Ascending aorta (tissue), 2 donors: Measurements from ENCODE around the gene GSS. TPM values are rescaled to one million over a fixed set of nuclear protein-coding genes. Genes with fewer than 3 reads are reported as not detected.
"Not testable (repeated sequence)": the region's sequence is repeated elsewhere in the genome, so short reads cannot be mapped to it uniquely, and the experiment has no call there.

Source experiments
- DNase-seq, 2 donors: peaks; one replicate each; pipeline ENCODE4 v3.0.0-alpha.2; 2019; ENCODE audit warnings: low spot score in 2 of 2
- H3K27ac ChIP-seq, 2 donors: fragments of 200-600 bp; sonication (generic); one replicate each; pipeline ENCODE4 v1.5.1; 2016 to 2017; ENCODE audit warnings: mild to moderate bottlenecking in 1 of 2
- H3K27me3 ChIP-seq: fragments of 200-600 bp; sonication (generic); one replicate; pipeline ENCODE4 v1.5.1; 2017
- H3K36me3 ChIP-seq, 2 donors: fragments of 200-600 bp; sonication (generic); one replicate each; pipeline ENCODE4 v1.5.1; 2016
- H3K4me1 ChIP-seq, 2 donors: fragments of 200-600 bp; sonication (generic); one replicate each; pipeline ENCODE4 v1.5.1; 2016 to 2017; ENCODE audit warnings: mild to moderate bottlenecking in 1 of 2
- H3K4me3 ChIP-seq, 2 donors: fragments of 200-600 bp; sonication (generic); one replicate each; pipeline ENCODE4 v1.5.1; 2016 to 2017; ENCODE audit warnings: mild to moderate bottlenecking in 1 of 2
- H3K9me3 ChIP-seq, 2 donors: fragments of 200-600 bp; sonication (generic); one replicate each; pipeline ENCODE4 v1.5.1; 2016
- intact Hi-C: fragments of 100-400 bp; cut with DNase I; formaldehyde crosslinking; loops from one replicate; pipeline ENCODE4 v1.15.1; 2023
- total RNA-seq: library from RNA; depleted of rRNA; stranded (reverse); fragments of >200 nt; gene quantifications from one replicate; pipeline ENCODE4 v1.1.0, GENCODE V29; 2016
- TF ChIP-seq, protein P1 (sequence below), 3 experiments: fragments of 200-600 bp in 2 of 3; fragments of 450-650 bp in 1 of 3; sonication (generic) in 2 of 3; IDR thresholded peaks; one replicate each; pipeline ENCODE4 v1.5.1; 2016 to 2019; ENCODE audit warnings: antibody characterized with exemption in 3 of 3, mild to moderate bottlenecking in 1 of 3, moderate library complexity in 1 of 3

GSS gene
- total RNA-seq, 1 donor from 2014 or later: 40.7 TPM

DNA sequence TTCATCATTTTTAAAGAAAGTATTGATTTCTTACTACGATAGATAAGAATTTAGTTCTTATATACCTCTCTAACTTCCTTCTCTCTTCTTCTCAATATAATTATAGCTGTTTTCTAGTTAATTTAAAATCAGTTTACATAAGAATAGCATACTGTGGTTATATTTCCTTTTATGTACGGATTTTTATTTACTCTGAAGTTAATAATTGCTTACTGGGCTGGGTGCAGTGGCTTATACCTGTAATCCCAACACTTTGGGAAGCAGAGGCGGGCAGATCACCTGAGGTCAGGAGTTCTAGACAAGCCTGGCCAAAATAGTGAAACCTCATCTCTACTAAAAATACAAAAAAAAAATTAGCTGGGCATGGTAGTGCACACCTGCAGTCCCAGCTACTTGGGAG, 69.5 kb downstream of the GSS start:
- intact Hi-C loops: no loop called here
- H3K27ac ChIP-seq: peak overlapping the region; percentile 68 to 86

DNA sequence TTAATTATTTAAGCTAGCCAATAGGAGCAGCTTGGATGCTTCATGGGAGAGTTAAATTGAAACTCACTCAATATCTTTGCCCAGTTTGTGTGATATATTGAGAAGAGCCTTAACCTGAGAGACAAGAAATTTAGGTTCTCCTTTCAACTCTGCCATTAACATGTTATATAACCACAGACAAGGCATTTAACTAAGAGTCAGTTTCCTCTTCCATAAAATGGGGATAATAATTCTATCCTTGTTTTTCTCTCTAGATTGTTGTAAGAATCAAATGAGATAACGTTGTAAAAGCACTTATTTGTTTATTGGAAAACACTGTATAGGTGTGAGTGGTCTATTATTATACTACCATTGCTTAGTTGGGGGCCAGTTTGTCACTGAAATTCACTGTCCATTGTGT, 71.3 kb downstream of the GSS start:
- peaks cover 0 to 4% of the 10 kb centered on the region in 2 donors for H3K9me3 ChIP-seq
- intact Hi-C loops: no loop called here
- DNase-seq: no peak
- peaks cover 14 to 28% of the 10 kb centered on the region in 2 donors for H3K36me3 ChIP-seq
- H3K4me1 ChIP-seq: peaks cover 3 to 21% of the 10 kb centered on the region in 2 donors
- peak overlapping the region; percentile 68 to 86 for H3K27ac ChIP-seq
- H3K4me3 ChIP-seq: no peak overlapping the region
- TF ChIP-seq, protein P1, sequence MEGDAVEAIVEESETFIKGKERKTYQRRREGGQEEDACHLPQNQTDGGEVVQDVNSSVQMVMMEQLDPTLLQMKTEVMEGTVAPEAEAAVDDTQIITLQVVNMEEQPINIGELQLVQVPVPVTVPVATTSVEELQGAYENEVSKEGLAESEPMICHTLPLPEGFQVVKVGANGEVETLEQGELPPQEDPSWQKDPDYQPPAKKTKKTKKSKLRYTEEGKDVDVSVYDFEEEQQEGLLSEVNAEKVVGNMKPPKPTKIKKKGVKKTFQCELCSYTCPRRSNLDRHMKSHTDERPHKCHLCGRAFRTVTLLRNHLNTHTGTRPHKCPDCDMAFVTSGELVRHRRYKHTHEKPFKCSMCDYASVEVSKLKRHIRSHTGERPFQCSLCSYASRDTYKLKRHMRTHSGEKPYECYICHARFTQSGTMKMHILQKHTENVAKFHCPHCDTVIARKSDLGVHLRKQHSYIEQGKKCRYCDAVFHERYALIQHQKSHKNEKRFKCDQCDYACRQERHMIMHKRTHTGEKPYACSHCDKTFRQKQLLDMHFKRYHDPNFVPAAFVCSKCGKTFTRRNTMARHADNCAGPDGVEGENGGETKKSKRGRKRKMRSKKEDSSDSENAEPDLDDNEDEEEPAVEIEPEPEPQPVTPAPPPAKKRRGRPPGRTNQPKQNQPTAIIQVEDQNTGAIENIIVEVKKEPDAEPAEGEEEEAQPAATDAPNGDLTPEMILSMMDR (IDR thresholded peaks at IDR 0.05): no peak
- no peaks in the 10 kb centered on the region for H3K27me3 ChIP-seq

More for the DNA sequence above, 69.5 kb downstream of the GSS start:
- Histone ChIP-seq H3K27me3 (no peaks in the 10 kb centered on the region), H3K4me1 (peaks cover 3 to 19% of the 10 kb centered on the region in 2 donors), H3K9me3 (peaks cover 4% of the 10 kb centered on the region in 2 donors), H3K36me3 (peaks cover 14 to 28% of the 10 kb centered on the region in 2 donors), H3K4me3 (no peak overlapping the region)
- TF ChIP-seq, protein P1 (IDR thresholded peaks at IDR 0.05): no peak
- DNase-seq: no peak

DNA sequence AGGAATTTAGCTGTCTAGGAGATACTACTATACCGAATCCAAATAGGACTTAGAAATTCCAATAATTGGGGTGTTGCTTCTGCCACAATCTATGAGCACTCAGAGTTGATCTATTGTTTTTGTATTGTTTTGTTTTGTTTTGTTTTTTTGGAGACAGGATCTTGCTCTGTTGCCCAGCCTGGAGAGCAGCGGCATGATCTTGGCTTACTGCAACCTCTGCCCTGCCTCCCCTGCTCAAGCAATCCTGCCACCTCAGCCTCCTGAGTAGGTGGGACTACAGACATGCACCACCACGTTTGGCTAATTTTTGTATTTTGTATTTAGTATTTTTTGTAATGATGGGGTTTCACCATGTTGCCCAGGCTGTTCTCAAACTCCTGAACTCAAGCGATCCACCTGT, 71.8 kb downstream of the GSS start:
- peaks cover 14 to 28% of the 10 kb centered on the region in 2 donors for H3K36me3 ChIP-seq
- TF ChIP-seq, protein P1 (IDR thresholded peaks at IDR 0.05): no peak
- H3K9me3 ChIP-seq: peaks cover 0 to under 1% of the 10 kb centered on the region in 2 donors
- DNase-seq: no peak
- peaks cover 3 to 21% of the 10 kb centered on the region in 2 donors for H3K4me1 ChIP-seq
- H3K27ac ChIP-seq: peak overlapping the region; percentile 8 to 11
- intact Hi-C loops: loop anchor here (2.0 kb wide), 1 partner anchor 27 kb away; no protein-coding TSS in a partner anchor
- no peaks in the 10 kb centered on the region for H3K27me3 ChIP-seq
- H3K4me3 ChIP-seq: no peak overlapping the region

DNA sequence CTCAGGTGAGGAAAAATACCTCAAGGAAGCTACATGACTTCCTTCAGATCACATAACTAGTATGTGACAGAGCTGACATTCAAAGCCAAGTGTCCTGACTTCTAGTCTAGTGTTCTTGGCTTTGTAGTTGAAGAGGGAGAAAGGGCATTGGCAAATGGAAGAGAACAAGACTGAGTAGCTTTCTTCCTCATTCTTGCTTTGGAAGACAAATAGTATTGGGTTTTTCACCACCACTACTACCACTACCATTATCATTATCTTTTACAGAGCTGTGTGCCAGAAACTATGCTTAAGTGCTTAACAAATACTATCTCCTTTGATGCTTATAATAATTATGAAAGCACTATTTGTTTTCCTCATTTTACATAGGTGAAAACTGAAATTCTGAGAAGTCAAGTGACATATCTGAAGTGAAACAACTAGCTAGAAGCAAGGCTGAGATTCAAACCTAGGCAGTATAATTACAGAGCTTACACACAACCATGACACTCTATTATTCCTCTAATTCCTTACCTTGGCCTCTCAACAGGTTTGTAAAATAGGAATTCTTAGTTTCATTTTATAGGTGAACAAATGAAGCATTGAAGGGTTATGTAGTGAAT, 72.4 kb downstream of the GSS start:
- no peak for DNase-seq
- Histone ChIP-seq H3K4me3 (no peak overlapping the region), H3K9me3 (no peaks in the 10 kb centered on the region), H3K4me1 (peaks cover 3 to 22% of the 10 kb centered on the region in 2 donors), H3K36me3 (peaks cover 14 to 28% of the 10 kb centered on the region in 2 donors), H3K27ac (peak overlapping the region; percentile 8 to 35), H3K27me3 (no peaks in the 10 kb centered on the region)
- TF ChIP-seq, protein P1 (IDR thresholded peaks at IDR 0.05): no peak
- intact Hi-C loops: loop anchor here (2.0 kb wide), 1 partner anchor 28 kb away; no protein-coding TSS in a partner anchor

DNA sequence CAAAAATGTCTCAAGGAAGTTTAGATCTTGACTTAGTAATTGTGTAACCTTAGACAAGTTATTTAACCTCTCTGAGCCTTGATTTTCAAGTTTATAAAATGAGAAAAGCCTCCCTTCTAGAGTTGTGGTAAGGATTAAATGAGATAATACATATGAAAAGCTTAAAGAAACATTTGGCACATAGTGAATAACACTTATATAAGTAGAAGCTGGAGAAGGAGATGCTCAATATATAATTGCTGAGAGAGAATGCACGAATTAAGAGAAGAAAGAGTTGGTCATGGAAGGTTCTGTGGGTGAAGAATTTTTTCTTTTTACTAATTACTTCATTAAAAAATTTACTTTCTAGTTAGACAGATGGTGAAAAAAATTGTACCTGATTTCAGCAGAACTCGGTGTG, 73.9 kb downstream of the GSS start:
- no peak overlapping the region for H3K27ac ChIP-seq
- H3K9me3 ChIP-seq: no peaks in the 10 kb centered on the region
- peaks cover 0 to 14% of the 10 kb centered on the region in 2 donors for H3K4me1 ChIP-seq
- no peak for DNase-seq
- H3K4me3 ChIP-seq: no peak overlapping the region
- TF ChIP-seq, protein P1 (IDR thresholded peaks at IDR 0.05): no peak
- H3K27me3 ChIP-seq: no peaks in the 10 kb centered on the region
- H3K36me3 ChIP-seq: peaks cover 14 to 28% of the 10 kb centered on the region in 2 donors
- intact Hi-C loops: loop anchor here (2.0 kb wide), 1 partner anchor 29 kb away; no protein-coding TSS in a partner anchor

DNA sequence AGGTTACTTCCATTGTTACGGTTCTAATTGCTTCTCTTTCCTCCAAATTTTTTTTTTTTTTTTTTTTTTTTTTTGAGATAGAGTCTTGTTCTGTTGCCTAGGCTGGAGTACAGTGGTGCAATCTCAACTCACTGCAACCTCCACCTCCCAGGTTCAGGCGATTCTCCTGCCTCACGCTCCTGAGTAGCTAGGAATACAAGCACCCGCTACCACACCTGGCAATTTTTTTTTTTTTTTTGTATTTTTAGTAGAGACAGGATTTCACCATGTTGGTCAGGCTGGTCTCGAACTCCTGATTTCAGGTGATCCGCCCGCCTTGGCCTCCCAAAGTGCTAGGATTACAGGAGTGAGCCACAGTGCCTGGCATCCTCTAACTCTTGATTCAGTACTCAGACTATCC, 74.6 kb downstream of the GSS start:
- peaks cover 14 to 28% of the 10 kb centered on the region in 2 donors for H3K36me3 ChIP-seq
- H3K27ac ChIP-seq, H3K4me3 ChIP-seq, H3K9me3 ChIP-seq, H3K4me1 ChIP-seq, H3K27me3 ChIP-seq, DNase-seq, intact Hi-C loops: not testable (repeated sequence)
